Activated naive CD8-positive, alpha-beta T cell treated with anti-CD3 and anti-CD28 coated beads for 36 hours (primary cell): ENCODE data around the gene NRG3. TPM values are rescaled to one million over a fixed set of nuclear protein-coding genes. Genes with fewer than 3 reads are reported as not detected.

Experiments
- DNase-seq: peaks from one replicate; pipeline ENCODE4 v3.0.0; 2021
- H3K27ac Mint-ChIP-seq: one replicate; pipeline ENCODE4 v1.8.0; 2022; ENCODE audit warnings: mild to moderate bottlenecking, moderate library complexity, mixed read lengths
- H3K27me3 Mint-ChIP-seq: one replicate; pipeline ENCODE4 v1.8.0; 2022; ENCODE audit warnings: mild to moderate bottlenecking, mixed read lengths
- H3K36me3 Mint-ChIP-seq: one replicate; pipeline ENCODE4 v1.8.0; 2021; ENCODE audit warnings: mild to moderate bottlenecking, mixed read lengths
- H3K4me1 Mint-ChIP-seq: one replicate; pipeline ENCODE4 v1.8.0; 2021; ENCODE audit warnings: mixed read lengths
- H3K4me3 Mint-ChIP-seq: one replicate; pipeline ENCODE4 v1.8.0; 2022; ENCODE audit warnings: mild to moderate bottlenecking, moderate library complexity, mixed read lengths
- H3K9me3 Mint-ChIP-seq: one replicate; pipeline ENCODE4 v1.8.0; 2022; ENCODE audit warnings: mixed read lengths
- total RNA-seq, 2 experiments: library from RNA; stranded (reverse); gene quantifications; one replicate each; pipeline ENCODE4 v1.2.3, GENCODE V29; 2021

The NRG3 gene
- total RNA-seq, result not detected

DNA sequence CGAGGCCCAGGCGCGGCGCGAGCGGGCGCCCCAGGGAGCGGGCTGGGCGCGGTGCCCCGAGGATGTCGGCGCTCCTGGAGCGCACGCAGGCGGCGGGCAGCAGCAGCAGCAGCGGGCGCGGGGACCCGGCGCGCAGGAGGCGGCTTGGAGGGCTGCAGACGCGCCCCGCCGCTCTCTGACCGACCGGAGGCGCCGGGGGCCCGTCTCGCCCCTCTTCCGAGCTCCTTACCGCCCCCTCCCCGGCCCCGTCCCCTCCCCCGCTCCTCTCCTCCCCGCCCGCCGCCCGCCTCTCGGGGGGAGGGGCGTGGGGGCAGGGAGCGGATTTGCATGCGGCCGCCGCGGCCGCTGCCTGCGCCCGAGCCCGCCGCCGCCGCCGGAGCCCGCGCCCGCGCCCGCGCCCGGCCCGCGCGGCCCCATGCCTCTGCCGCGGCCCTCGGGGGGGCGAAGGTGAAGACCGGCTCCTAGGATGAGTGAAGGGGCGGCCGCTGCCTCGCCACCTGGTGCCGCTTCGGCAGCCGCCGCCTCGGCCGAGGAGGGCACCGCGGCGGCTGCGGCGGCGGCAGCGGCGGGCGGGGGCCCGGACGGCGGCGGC is at the start of gene NRG3:
Gene NRG3, plus strand, starts transcription at position 320 of the 592 bp plus-strand sequence.
- Mint-ChIP-seq H3K27ac (no peak within 1 kb of the TSS), H3K9me3 (no peaks in the 10 kb centered on the region)
- peak; percentile 11 for DNase-seq

GRCh38 chr10:81828251-81828650 is 46.7 kb upstream of the NRG3 start:
- no peak overlapping the region for H3K27ac Mint-ChIP-seq
- no peaks in the 10 kb centered on the region for H3K4me1 Mint-ChIP-seq
- no peaks in the 10 kb centered on the region for H3K9me3 Mint-ChIP-seq
- DNase-seq, result no peak
- H3K36me3 Mint-ChIP-seq, result no peaks in the 10 kb centered on the region
- no peak overlapping the region for H3K4me3 Mint-ChIP-seq
- no peaks in the 10 kb centered on the region for H3K27me3 Mint-ChIP-seq

More for the DNA sequence above, at the start of gene NRG3:
- Mint-ChIP-seq H3K36me3 (no peaks in the 10 kb centered on the region), H3K4me3 (peak within 1 kb of the TSS; percentile 74), H3K4me1 (peaks cover 8% of the 10 kb centered on the region), H3K27me3 (peaks cover 67% of the 10 kb centered on the region)

- no peaks in the 10 kb centered on the region for H3K27me3 Mint-ChIP-seq
- no peaks in the 10 kb centered on the region for H3K4me1 Mint-ChIP-seq
Observed at GRCh38 chr10:81831060-81831459, 43.9 kb upstream of the NRG3 start.

DNA sequence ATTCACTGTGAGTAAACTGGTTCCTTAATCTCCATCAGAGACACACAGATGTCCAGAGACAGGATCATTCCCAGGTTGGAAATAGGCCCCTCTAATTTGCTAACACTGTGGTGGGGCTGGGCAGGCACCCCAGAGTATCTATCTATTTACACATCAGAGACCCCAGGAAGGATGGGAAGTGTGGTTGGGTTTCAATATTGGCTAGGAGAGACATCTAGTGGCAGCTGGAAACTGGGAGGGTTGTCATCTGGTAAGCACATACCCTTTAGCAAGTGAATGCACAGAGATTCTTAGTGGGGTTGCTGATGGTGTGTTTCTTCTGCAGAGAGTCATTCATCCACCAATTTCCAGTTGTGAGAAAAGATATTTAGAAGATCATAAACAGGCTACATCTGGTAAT is 36.0 kb upstream of the NRG3 start:
- H3K9me3 Mint-ChIP-seq, result no peaks in the 10 kb centered on the region
- no peak for DNase-seq
- H3K27ac Mint-ChIP-seq, result no peak overlapping the region
- H3K36me3 Mint-ChIP-seq, result no peaks in the 10 kb centered on the region
- peaks cover 3% of the 10 kb centered on the region for H3K27me3 Mint-ChIP-seq
- no peak overlapping the region for H3K4me3 Mint-ChIP-seq
- no peaks in the 10 kb centered on the region for H3K4me1 Mint-ChIP-seq

More at GRCh38 chr10:81831060-81831459, 43.9 kb upstream of the NRG3 start:
- no peaks in the 10 kb centered on the region for H3K36me3 Mint-ChIP-seq
- DNase-seq, result no peak
- no peaks in the 10 kb centered on the region for H3K9me3 Mint-ChIP-seq
- no peak overlapping the region for H3K27ac Mint-ChIP-seq
- H3K4me3 Mint-ChIP-seq, result no peak overlapping the region

DNA sequence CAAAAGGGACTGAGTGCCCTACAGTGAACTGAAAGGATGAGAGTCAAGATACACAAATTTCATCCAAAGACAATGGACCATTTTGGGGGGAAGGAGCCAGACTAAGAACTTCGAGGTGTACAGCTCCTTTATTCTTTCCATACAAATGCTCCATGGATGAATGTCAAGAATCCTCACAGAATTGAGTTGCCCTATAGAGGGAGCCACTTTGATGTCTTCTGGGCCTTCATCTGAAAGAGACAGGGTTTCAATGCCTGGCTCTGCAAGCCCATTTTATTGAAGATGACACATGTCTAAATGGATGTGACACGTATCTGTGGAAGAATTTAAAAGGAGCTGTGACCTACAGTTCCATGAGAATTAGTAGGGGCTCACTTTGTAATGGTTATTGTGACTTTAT is 32.0 kb upstream of the NRG3 start:
- Mint-ChIP-seq H3K27ac (no peak overlapping the region), H3K27me3 (peaks cover 19% of the 10 kb centered on the region), H3K36me3 (no peaks in the 10 kb centered on the region), H3K9me3 (no peaks in the 10 kb centered on the region), H3K4me1 (no peaks in the 10 kb centered on the region), H3K4me3 (no peak overlapping the region)
- DNase-seq, result no peak

DNA sequence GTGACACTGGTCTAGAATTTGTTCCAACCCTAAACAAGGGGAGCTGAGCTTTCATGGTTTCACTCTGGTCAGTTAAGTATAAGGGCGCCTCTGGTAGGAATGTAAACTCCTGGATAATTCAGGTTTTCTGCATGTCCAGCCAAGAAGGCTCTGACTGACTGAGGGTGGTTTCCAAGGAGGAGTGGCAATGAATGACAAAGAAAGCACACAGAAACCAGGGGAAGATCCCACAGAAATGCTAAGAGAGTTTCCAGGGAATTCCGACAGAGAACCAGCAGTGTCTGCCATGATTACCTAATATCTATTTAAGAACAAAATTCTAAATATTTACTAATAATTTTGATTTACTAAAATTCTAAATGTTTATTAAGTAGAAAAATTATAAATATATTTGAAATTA is 27.3 kb upstream of the NRG3 start:
- H3K27ac Mint-ChIP-seq, result no peak overlapping the region
- no peak overlapping the region for H3K4me3 Mint-ChIP-seq

DNA sequence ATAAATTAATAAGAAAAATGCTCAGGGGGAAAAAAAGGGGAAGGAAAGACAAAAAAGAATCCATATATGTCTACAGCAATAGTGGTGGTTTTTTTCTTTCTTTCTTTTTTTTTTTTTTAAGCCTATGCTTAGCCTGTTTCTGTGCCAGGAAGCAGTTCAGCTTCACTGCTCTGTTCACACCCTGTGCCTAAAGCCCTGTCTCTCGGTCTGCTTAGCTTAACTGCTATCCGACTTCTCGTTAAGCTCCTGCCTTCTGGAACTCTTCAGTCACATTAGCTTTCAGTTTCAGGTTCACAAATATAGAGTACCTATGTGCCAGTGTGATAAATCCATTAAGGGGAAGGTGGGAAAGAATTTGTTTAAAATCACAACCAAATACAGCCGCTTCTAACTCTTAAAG is 26.5 kb upstream of the NRG3 start:
- Mint-ChIP-seq H3K4me3 (no peak overlapping the region), H3K27ac (no peak overlapping the region), H3K9me3 (no peaks in the 10 kb centered on the region), H3K4me1 (no peaks in the 10 kb centered on the region), H3K36me3 (no peaks in the 10 kb centered on the region), H3K27me3 (peaks cover 16% of the 10 kb centered on the region)
- no peak for DNase-seq

More for the DNA sequence above, 27.3 kb upstream of the NRG3 start:
- H3K9me3 Mint-ChIP-seq, result no peaks in the 10 kb centered on the region
- H3K36me3 Mint-ChIP-seq, result no peaks in the 10 kb centered on the region
- no peak for DNase-seq
- H3K27me3 Mint-ChIP-seq, result peaks cover 16% of the 10 kb centered on the region
- H3K4me1 Mint-ChIP-seq, result no peaks in the 10 kb centered on the region

DNA sequence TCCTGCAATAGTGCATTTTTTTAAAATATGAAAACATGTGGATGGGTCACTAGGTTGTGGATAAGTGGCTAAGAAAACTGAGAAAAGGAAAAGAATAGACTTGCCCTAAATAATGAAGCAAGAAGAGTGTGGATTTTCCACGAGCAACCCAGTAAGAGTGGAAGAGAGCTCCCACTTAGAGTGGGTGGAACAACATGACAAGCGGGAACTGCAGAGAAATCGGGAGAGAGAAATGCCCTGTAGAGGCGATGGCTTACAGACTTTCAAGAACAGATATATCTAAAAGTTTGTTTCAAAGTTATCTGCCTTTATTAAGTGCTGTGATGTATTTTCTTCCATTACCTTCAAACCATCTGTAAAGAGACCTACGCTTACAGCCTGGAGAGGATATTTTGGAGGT is 26.1 kb upstream of the NRG3 start:
- Mint-ChIP-seq H3K4me1 (no peaks in the 10 kb centered on the region), H3K27ac (no peak overlapping the region), H3K9me3 (no peaks in the 10 kb centered on the region), H3K36me3 (no peaks in the 10 kb centered on the region), H3K27me3 (peaks cover 16% of the 10 kb centered on the region), H3K4me3 (no peak overlapping the region)
- no peak for DNase-seq

GRCh38 chr10:81862596-81862995 is 12.4 kb upstream of the NRG3 start:
- H3K4me1 Mint-ChIP-seq, result peaks cover 6% of the 10 kb centered on the region
- peaks cover 4% of the 10 kb centered on the region for H3K9me3 Mint-ChIP-seq
- no peak for DNase-seq
- H3K27ac Mint-ChIP-seq, result no peak overlapping the region
- H3K27me3 Mint-ChIP-seq, result peaks cover 22% of the 10 kb centered on the region
- H3K36me3 Mint-ChIP-seq, result no peaks in the 10 kb centered on the region
- no peak overlapping the region for H3K4me3 Mint-ChIP-seq

DNA sequence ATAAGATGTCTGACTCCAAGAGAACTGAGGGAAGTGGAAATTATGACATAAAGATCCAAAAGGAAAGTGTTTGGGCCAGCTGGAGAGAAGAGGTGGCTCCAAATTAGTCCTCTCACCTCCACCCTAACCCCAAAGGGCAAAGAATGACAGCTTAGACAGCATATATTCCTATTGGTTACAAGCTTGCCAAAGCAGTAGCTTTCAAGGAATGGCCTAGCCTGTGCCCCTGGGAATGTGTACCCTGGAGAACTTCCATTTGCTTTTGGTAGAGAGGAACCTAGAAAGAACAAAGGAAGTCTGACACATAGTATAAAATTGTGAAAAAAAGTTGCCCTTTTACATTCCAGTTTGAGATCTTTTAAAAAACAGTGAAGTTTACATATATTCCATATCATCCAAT is 11.2 kb upstream of the NRG3 start:
- H3K9me3 Mint-ChIP-seq, result peaks cover 4% of the 10 kb centered on the region
- no peaks in the 10 kb centered on the region for H3K36me3 Mint-ChIP-seq
- DNase-seq, result no peak
- H3K4me1 Mint-ChIP-seq, result peaks cover 6% of the 10 kb centered on the region
- H3K4me3 Mint-ChIP-seq, result no peak overlapping the region
- H3K27me3 Mint-ChIP-seq, result peaks cover 24% of the 10 kb centered on the region
- H3K27ac Mint-ChIP-seq, result no peak overlapping the region

DNA sequence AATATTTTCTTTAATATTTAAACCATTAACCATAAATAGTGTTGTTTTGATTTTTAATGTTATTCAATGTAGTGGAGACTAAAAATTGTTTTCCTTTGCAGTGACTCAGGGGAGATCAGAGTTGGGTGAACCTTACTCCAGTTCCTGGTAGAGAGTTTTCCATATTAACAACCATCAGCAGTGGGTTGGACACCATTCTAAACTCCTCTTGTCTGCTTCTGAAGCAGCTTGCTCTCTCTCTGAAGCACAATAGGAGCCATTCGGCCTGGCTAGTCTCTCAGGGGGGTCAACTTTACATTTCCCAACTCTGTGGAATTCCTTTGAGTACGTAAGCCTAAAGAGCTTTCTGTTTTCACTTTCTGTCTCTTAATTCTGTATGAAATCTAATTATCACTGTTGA is 9.4 kb upstream of the NRG3 start:
- DNase-seq, result no peak
- peaks cover under 1% of the 10 kb centered on the region for H3K9me3 Mint-ChIP-seq
- peaks cover 6% of the 10 kb centered on the region for H3K4me1 Mint-ChIP-seq
- peaks cover 17% of the 10 kb centered on the region for H3K27me3 Mint-ChIP-seq
- H3K4me3 Mint-ChIP-seq, result no peak overlapping the region
- no peaks in the 10 kb centered on the region for H3K36me3 Mint-ChIP-seq
- H3K27ac Mint-ChIP-seq, result no peak overlapping the region

DNA sequence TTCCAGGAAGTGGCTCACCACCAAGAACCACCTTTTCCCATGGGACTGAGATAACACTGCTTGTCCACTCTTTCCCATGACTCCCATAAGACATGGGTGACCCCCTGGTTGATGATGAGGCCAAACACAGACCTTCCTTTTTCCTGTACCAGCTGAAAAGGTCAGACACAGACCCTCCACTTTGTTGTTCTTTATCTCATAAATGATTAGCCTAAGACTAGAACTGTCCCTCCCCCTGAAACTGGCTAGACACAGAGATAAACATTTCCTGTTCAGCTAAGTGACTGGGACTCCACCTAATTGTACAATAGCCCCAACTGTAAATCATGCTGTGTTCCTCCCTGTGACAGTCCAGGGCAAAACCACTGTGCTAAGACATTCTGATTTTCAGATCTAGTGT is 8.2 kb upstream of the NRG3 start:
- no peak overlapping the region for H3K4me3 Mint-ChIP-seq
- no peaks in the 10 kb centered on the region for H3K9me3 Mint-ChIP-seq
- DNase-seq, result no peak
- no peaks in the 10 kb centered on the region for H3K36me3 Mint-ChIP-seq
- H3K4me1 Mint-ChIP-seq, result peaks cover 6% of the 10 kb centered on the region
- H3K27ac Mint-ChIP-seq, result no peak overlapping the region
- peaks cover 16% of the 10 kb centered on the region for H3K27me3 Mint-ChIP-seq

GRCh38 chr10:81870472-81870871 is 4.5 kb upstream of the NRG3 start:
- no peak for DNase-seq
- Mint-ChIP-seq H3K4me3 (no peak overlapping the region), H3K4me1 (peaks cover 6% of the 10 kb centered on the region), H3K9me3 (no peaks in the 10 kb centered on the region), H3K36me3 (no peaks in the 10 kb centered on the region), H3K27ac (no peak overlapping the region), H3K27me3 (peaks cover 36% of the 10 kb centered on the region)

GRCh38 chr10:81871558-81871957 is 3.4 kb upstream of the NRG3 start:
- Mint-ChIP-seq H3K9me3 (no peaks in the 10 kb centered on the region), H3K4me1 (peaks cover 11% of the 10 kb centered on the region), H3K4me3 (no peak overlapping the region), H3K27ac (no peak overlapping the region), H3K36me3 (no peaks in the 10 kb centered on the region), H3K27me3 (peaks cover 46% of the 10 kb centered on the region)
- no peak for DNase-seq

- Mint-ChIP-seq H3K27ac (no peak overlapping the region), H3K36me3 (no peaks in the 10 kb centered on the region), H3K27me3 (peaks cover 50% of the 10 kb centered on the region), H3K4me3 (no peak overlapping the region), H3K9me3 (no peaks in the 10 kb centered on the region), H3K4me1 (peaks cover 8% of the 10 kb centered on the region)
- no peak for DNase-seq
Observed at GRCh38 chr10:81872206-81872862, 2.7 kb upstream of the NRG3 start.

DNA sequence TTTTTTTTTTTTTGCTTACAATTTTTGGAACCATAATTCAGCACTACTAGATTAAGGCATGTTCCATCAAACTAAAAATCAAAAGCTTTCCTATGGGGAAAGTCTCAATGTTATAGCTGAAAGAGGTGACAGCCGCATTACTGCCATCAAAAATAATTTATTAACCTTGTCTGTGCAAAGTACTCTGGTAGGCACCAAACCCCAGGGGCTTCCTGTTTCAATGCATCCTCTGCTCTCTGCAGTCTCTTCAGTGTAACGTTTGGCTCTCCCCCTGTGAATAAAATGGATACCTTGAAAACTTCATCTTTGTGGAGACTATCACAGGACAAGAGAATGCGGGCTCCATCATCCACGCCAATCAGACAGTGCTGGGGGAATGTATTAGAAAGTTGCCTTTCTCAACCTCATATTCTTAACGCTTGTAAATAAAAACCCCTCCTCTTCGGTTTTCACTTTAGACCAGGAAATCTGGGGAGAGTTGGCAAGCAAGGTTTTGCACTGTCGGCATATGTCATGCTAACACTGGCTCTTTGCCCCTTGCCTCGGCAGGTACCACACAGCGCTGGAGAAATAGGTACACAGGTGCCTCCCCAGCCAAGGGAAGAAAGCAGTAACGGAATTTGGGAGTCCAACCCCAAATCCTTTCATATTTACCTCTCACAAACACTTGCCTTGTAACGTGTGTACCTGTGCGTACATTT is 1.6 kb upstream of the NRG3 start:
- H3K4me1 Mint-ChIP-seq, result peaks cover 8% of the 10 kb centered on the region
- peaks cover 61% of the 10 kb centered on the region for H3K27me3 Mint-ChIP-seq
- H3K9me3 Mint-ChIP-seq, result no peaks in the 10 kb centered on the region
- no peak overlapping the region for H3K4me3 Mint-ChIP-seq
- H3K36me3 Mint-ChIP-seq, result no peaks in the 10 kb centered on the region
- DNase-seq, result no peak
- no peak overlapping the region for H3K27ac Mint-ChIP-seq
